GM12878 (cell line): ENCODE results near the gene BANP. TPM values are rescaled to one million over a fixed set of nuclear protein-coding genes. Genes with fewer than 3 reads are reported as not detected.
A peak's percentile ranks its signal among the peaks of the same experiment; 100 is the strongest.

Experiments used
- BMI1 ChIP-seq: fragments of 450-650 bp; IDR thresholded peaks from 2 replicates; pipeline ENCODE4 v1.6.1; 2016; ENCODE audit warnings: mild to moderate bottlenecking, moderate library complexity, borderline replicate concordance
- CEBPB ChIP-seq, 2 experiments: fragments of 150-350 bp in 1 of 2; IDR thresholded peaks; 2 replicates each; pipeline ENCODE4 v1.6.1; 2012 to 2014; ENCODE audit warnings: low read depth in 2 of 2, low read length in 2 of 2, borderline replicate concordance in 1 of 2, inconsistent platforms in 1 of 2
- EED ChIP-seq: sonication (generic); IDR thresholded peaks from 2 replicates; pipeline ENCODE4 v1.6.1; 2016; ENCODE audit warnings: antibody characterized with exemption, low read depth
- ESRRA ChIP-seq: IDR thresholded peaks from 2 replicates; pipeline ENCODE4 v1.6.1; 2012; ENCODE audit warnings: mild to moderate bottlenecking, low read length, improper control_type of control experiment
- JUND ChIP-seq: IDR thresholded peaks from 2 replicates; pipeline ENCODE4 v1.6.1; 2012; ENCODE audit warnings: low read depth, mild to moderate bottlenecking, low read length, improper control_type of control experiment, moderate library complexity
- KAT2A ChIP-seq: conservative IDR thresholded peaks from 2 replicates; pipeline ENCODE4 v1.6.1; 2011; ENCODE audit warnings: low read depth, low read length; ENCODE audit not compliant: control insufficient read depth
- LARP7 ChIP-seq: fragments of 450-650 bp; IDR thresholded peaks from 2 replicates; pipeline ENCODE4 v1.6.1; 2017; ENCODE audit warnings: mild to moderate bottlenecking
- MEF2A ChIP-seq: IDR thresholded peaks from 2 replicates; pipeline ENCODE4 v1.6.1; 2011; ENCODE audit warnings: low read depth, mild to moderate bottlenecking, low read length, moderate library complexity; ENCODE audit not compliant: insufficient read depth
- MTA3 ChIP-seq: IDR thresholded peaks from 2 replicates; pipeline ENCODE4 v1.6.1; 2012; ENCODE audit warnings: low read length, inconsistent platforms, borderline replicate concordance
- NRF1 ChIP-seq: conservative IDR thresholded peaks from 2 replicates; pipeline ENCODE4 v1.6.1; 2011; ENCODE audit warnings: mild to moderate bottlenecking, low read depth, low read length, improper control_type of control experiment
- RAD51 ChIP-seq: fragments of 450-650 bp; IDR thresholded peaks from 2 replicates; pipeline ENCODE4 v1.6.1; 2016; ENCODE audit warnings: moderate library complexity, mild to moderate bottlenecking, inconsistent platforms
- RELB ChIP-seq: fragments of 450-650 bp; IDR thresholded peaks from 2 replicates; pipeline ENCODE4 v1.6.1; 2017; ENCODE audit warnings: low read depth, mild to moderate bottlenecking, moderate library complexity
- RUNX3 ChIP-seq: IDR thresholded peaks from 2 replicates; pipeline ENCODE4 v1.6.1; 2012; ENCODE audit warnings: low read length, inconsistent platforms
- SKIL ChIP-seq: fragments of 450-650 bp; IDR thresholded peaks from 2 replicates; pipeline ENCODE4 v1.6.1; 2017; ENCODE audit warnings: mild to moderate bottlenecking, low read depth, inconsistent platforms; ENCODE audit not compliant: poor library complexity, severe bottlenecking
- SMAD5 ChIP-seq: IDR thresholded peaks from 2 replicates; pipeline ENCODE4 v1.6.1; 2016; ENCODE audit warnings: antibody characterized with exemption, low read depth
- SMARCA5 ChIP-seq: fragments of 450-650 bp; IDR thresholded peaks from 2 replicates; pipeline ENCODE4 v1.6.1; 2017; ENCODE audit warnings: mild to moderate bottlenecking
- SP1 ChIP-seq: IDR thresholded peaks from one replicate; pipeline ENCODE4 v1.6.1; 2011; ENCODE audit warnings: low read depth, low read length
- SUPT20H ChIP-seq: IDR thresholded peaks from 2 replicates; pipeline ENCODE4 v1.6.1; 2011; ENCODE audit warnings: low read depth, mild to moderate bottlenecking, low read length, moderate library complexity, borderline replicate concordance; ENCODE audit not compliant: control insufficient read depth
- TAF1 ChIP-seq: IDR thresholded peaks from 2 replicates; pipeline ENCODE4 v1.6.1; 2011; ENCODE audit warnings: mild to moderate bottlenecking, low read depth, low read length, borderline replicate concordance
- TCF3 ChIP-seq: IDR thresholded peaks from 2 replicates; pipeline ENCODE4 v1.6.1; 2012; ENCODE audit warnings: low read depth, mild to moderate bottlenecking, low read length, borderline replicate concordance; ENCODE audit not compliant: insufficient read depth
- YBX1 ChIP-seq: fragments of 450-650 bp; IDR thresholded peaks from 2 replicates; pipeline ENCODE4 v1.6.1; 2016; ENCODE audit warnings: antibody characterized with exemption
- ZNF592 ChIP-seq: fragments of 450-650 bp; IDR thresholded peaks from 2 replicates; pipeline ENCODE4 v1.6.1; 2017; ENCODE audit warnings: mild to moderate bottlenecking, moderate library complexity
- polyA plus RNA-seq, 11 experiments: library from polyadenylated mRNA; depleted of rRNA in 4 of 11; unstranded in 6 of 11; stranded (reverse) in 5 of 11; fragments of >200 nt; fragmentation: Nextera tagmentation in 4 of 11; fragmentation: Illumina TruSeq in 1 of 11; extraction: Ambion mirVana in 4 of 11; extraction: Trizol in 1 of 11; gene quantifications; 1 replicate in 1 of 11; 2 replicates in 10 of 11; pipeline versions ENCODE4 v1.2.1 to v1.2.3, GENCODE V29; 2011 to 2016; ENCODE audit warnings: inconsistent platforms in 2 of 11, missing spikeins in 2 of 11, low read depth in 1 of 11
- total RNA-seq, 4 experiments: library from RNA; depleted of rRNA in 3 of 4; stranded (reverse); fragments of >200 nt in 3 of 4; fragmentation: Illumina TruSeq in 1 of 4; extraction: Trizol in 1 of 4; gene quantifications; 2 replicates each; pipeline versions ENCODE4 v1.2.1 to v1.2.3, GENCODE V29; 2013 to 2021

BANP gene
- total and polyA plus RNA-seq, 10 of the 15 experiments (the other 5 are each of a cell fraction or from before 2014, with no cell fraction given): 3.9 to 21.9 (median 12.2) TPM

- TF ChIP-seq RELB (peak; percentile 21; the same call in 1 of the 2 replicates), SKIL (no peak), MTA3 (no peak), SUPT20H (no peak), TCF3 (peak; percentile 98), LARP7 (no peak), RAD51 (no peak), SMAD5 (no peak), SP1 (peak; percentile 33), MEF2A (no peak), EED (peak; percentile 44; the same call in 1 of the 2 replicates), YBX1 (no peak), RUNX3 (peak; percentile 64), SMARCA5 (no peak), NRF1 (no peak), TAF1 (no peak), JUND (no peak), ESRRA (no peak), BMI1 (no peak), CEBPB (IDR thresholded peaks at IDR 0.05; ENCODE audit: borderline replicate concordance in 1 of 2, low read depth in 2 of 2, low read length in 2 of 2) (no peak), ZNF592 (no peak; the same call in 1 of the 2 replicates), KAT2A (no peak)
These were observed 118.3 kb downstream of the BANP start (continued) for GRCh38 chr16:88069397-88070168.
